WTC11 (cell line): ENCODE data around the gene MARK3. TPM values are rescaled to one million over a fixed set of nuclear protein-coding genes. Genes with fewer than 3 reads are reported as not detected.

Experiments
- ATAC-seq: fragments of 200-7000 bp; cut with Tn5 transposase; 2 replicates; pipeline ENCODE4 v1.10.0; 2021; ENCODE audit warnings: mild to moderate bottlenecking, moderate library complexity
- CTCF ChIA-PET: fragments of 300-600 bp; sonication (Branson Sonifier 250); formaldehyde crosslinking; loops from one replicate; lab custom pipeline; 2021; ENCODE audit warnings: antibody characterized with exemption; lab: Charles Lee
- POLR2A ChIA-PET: fragments of 350-600 bp; sonication (Branson Sonifier 250); formaldehyde crosslinking; loops from one replicate; lab custom pipeline; 2021; ENCODE audit warnings: antibody characterized with exemption; lab: Charles Lee
- DNase-seq: peaks from one replicate; pipeline ENCODE4 v3.0.0; 2021; ENCODE audit warnings: low spot score
- H3K27ac Mint-ChIP-seq: 2 replicates; pipeline ENCODE4 v1.8.0; 2021; ENCODE audit warnings: mixed read lengths
- H3K27me3 Mint-ChIP-seq: 2 replicates; pipeline ENCODE4 v1.8.0; 2021; ENCODE audit warnings: low read depth, mild to moderate bottlenecking, moderate library complexity, mixed read lengths
- H3K36me3 Mint-ChIP-seq: 2 replicates; pipeline ENCODE4 v1.8.0; 2021; ENCODE audit warnings: mixed read lengths
- H3K4me1 Mint-ChIP-seq: 2 replicates; pipeline ENCODE4 v1.8.0; 2022; ENCODE audit warnings: mixed read lengths
- H3K4me3 Mint-ChIP-seq: 2 replicates; pipeline ENCODE4 v1.8.0; 2021; ENCODE audit warnings: mild to moderate bottlenecking, moderate library complexity, mixed read lengths
- H3K9me3 Mint-ChIP-seq: 2 replicates; pipeline ENCODE4 v1.8.0; 2021; ENCODE audit warnings: mixed read lengths
- ARID4B ChIP-seq: sonication (generic); formaldehyde crosslinking; IDR thresholded peaks from 2 replicates; pipeline ENCODE4 v1.8.0; 2023; ENCODE audit warnings: missing genetic modification reagents, mild to moderate bottlenecking, borderline replicate concordance
- CTCF ChIP-seq: fragments of 200-600 bp; IDR thresholded peaks from 2 replicates; pipeline ENCODE4 v1.8.0; 2022; ENCODE audit warnings: antibody characterized with exemption
- E2F4 ChIP-seq: sonication (generic); formaldehyde crosslinking; IDR thresholded peaks from 2 replicates; pipeline ENCODE4 v1.8.1; 2022; ENCODE audit warnings: low read depth, mild to moderate bottlenecking, moderate library complexity, missing genetic modification reagents, borderline replicate concordance
- GRHL2 ChIP-seq: fragments of 250-450 bp; sonication (Bioruptor Pico); IDR thresholded peaks from 2 replicates; pipeline ENCODE4 v1.8.0; 2022; ENCODE audit warnings: mild to moderate bottlenecking, moderate library complexity; ENCODE audit not compliant: insufficient replicate concordance, severe bottlenecking
- GTF2I ChIP-seq: fragments of 250-450 bp; sonication (Bioruptor Pico); conservative IDR thresholded peaks from 2 replicates; pipeline ENCODE4 v1.4.0; 2021; ENCODE audit warnings: mild to moderate bottlenecking
- IRF1 ChIP-seq: sonication (generic); formaldehyde crosslinking; IDR thresholded peaks from 2 replicates; pipeline ENCODE4 v1.8.0; 2023; ENCODE audit warnings: missing genetic modification reagents
- JAZF1 ChIP-seq: fragments of 250-450 bp; sonication (Bioruptor Pico); IDR thresholded peaks from 2 replicates; pipeline ENCODE4 v1.9.0; 2021; ENCODE audit warnings: moderate library complexity, mild to moderate bottlenecking, inconsistent platforms
- KAT7 ChIP-seq: sonication (generic); formaldehyde crosslinking; IDR thresholded peaks from 2 replicates; pipeline ENCODE4 v1.8.1; 2023; ENCODE audit warnings: missing genetic modification reagents, mild to moderate bottlenecking, borderline replicate concordance
- MLX ChIP-seq: sonication (generic); formaldehyde crosslinking; IDR thresholded peaks from 2 replicates; pipeline ENCODE4 v1.8.1; 2023; ENCODE audit warnings: mild to moderate bottlenecking, missing genetic modification reagents, moderate library complexity
- NFYB ChIP-seq: sonication (generic); formaldehyde crosslinking; conservative IDR thresholded peaks from 2 replicates; pipeline ENCODE4 v1.8.0; 2022; ENCODE audit warnings: low read depth, missing genetic modification reagents
- SMAD3 ChIP-seq: sonication (generic); formaldehyde crosslinking; IDR thresholded peaks from 2 replicates; pipeline ENCODE4 v1.8.0; 2022; ENCODE audit warnings: missing genetic modification reagents, mild to moderate bottlenecking, borderline replicate concordance
- SMAD4 ChIP-seq: sonication (generic); formaldehyde crosslinking; IDR thresholded peaks from 2 replicates; pipeline ENCODE4 v1.8.0; 2022; ENCODE audit warnings: mild to moderate bottlenecking, missing genetic modification reagents
- TCF7 ChIP-seq: sonication (generic); formaldehyde crosslinking; IDR thresholded peaks from 2 replicates; pipeline ENCODE4 v1.8.0; 2022; ENCODE audit warnings: mild to moderate bottlenecking, low read depth, missing genetic modification reagents, moderate library complexity
- TEAD1 ChIP-seq: sonication (generic); formaldehyde crosslinking; IDR thresholded peaks from 2 replicates; pipeline ENCODE4 v1.8.0; 2022; ENCODE audit warnings: mild to moderate bottlenecking, missing genetic modification reagents
- ZMAT4 ChIP-seq: fragments of 250-450 bp; sonication (Bioruptor Pico); IDR thresholded peaks from 2 replicates; pipeline ENCODE4 v1.9.0; 2021; ENCODE audit warnings: mild to moderate bottlenecking
- ZNF317 ChIP-seq: sonication (generic); formaldehyde crosslinking; IDR thresholded peaks from 2 replicates; pipeline ENCODE4 v1.8.1; 2023; ENCODE audit warnings: low read depth, mild to moderate bottlenecking, moderate library complexity, missing genetic modification reagents, borderline replicate concordance
- ZNF416 ChIP-seq: fragments of 250-450 bp; sonication (Bioruptor Pico); IDR thresholded peaks from 2 replicates; pipeline ENCODE4 v1.9.0; 2021; ENCODE audit warnings: mild to moderate bottlenecking, inconsistent platforms
- ZNF423 ChIP-seq: fragments of 250-450 bp; sonication (Bioruptor Pico); IDR thresholded peaks from 2 replicates; pipeline ENCODE4 v2.1.2; 2022; ENCODE audit warnings: mild to moderate bottlenecking, moderate library complexity
- ZNF532 ChIP-seq: fragments of 250-450 bp; sonication (Bioruptor Pico); IDR thresholded peaks from 2 replicates; pipeline ENCODE4 v1.9.0; 2021; ENCODE audit warnings: mild to moderate bottlenecking, borderline replicate concordance
- total RNA-seq: library from RNA; stranded (reverse); gene quantifications from 3 replicates; pipeline ENCODE4 v1.2.3, GENCODE V29; 2021

Gene MARK3
- total RNA-seq, 1 experiment from 2014 or later = 93.7 TPM

GRCh38 chr14:103362780-103363179 is 22.4 kb upstream of the MARK3 start:
- H3K4me1 Mint-ChIP-seq = no peaks in the 10 kb centered on the region
- no peak for ATAC-seq
- DNase-seq = no peak
- H3K27me3 Mint-ChIP-seq = peaks cover 5% of the 10 kb centered on the region
- ChIA-PET POLR2A (interaction anchor here (0.7 kb wide), 1 partner anchor 21 kb away, joined by 3 read pairs; no protein-coding TSS in a partner anchor), CTCF (no interaction called here)
- peaks cover 18% of the 10 kb centered on the region for H3K36me3 Mint-ChIP-seq
- peaks cover 34% of the 10 kb centered on the region for H3K9me3 Mint-ChIP-seq
- no peak overlapping the region for H3K4me3 Mint-ChIP-seq
- TF ChIP-seq ZNF317 (CRISPR knock-in tag) (peak; percentile 100), TEAD1 (no peak)
- H3K27ac Mint-ChIP-seq = no peak overlapping the region

GRCh38 chr14:103366741-103367140 is 18.5 kb upstream of the MARK3 start:
- H3K9me3 Mint-ChIP-seq = peaks cover 31% of the 10 kb centered on the region
- DNase-seq (no peak), ATAC-seq (no peak)
- peaks cover 5% of the 10 kb centered on the region for H3K27me3 Mint-ChIP-seq
- no peak overlapping the region for H3K27ac Mint-ChIP-seq
- ChIA-PET POLR2A (no interaction called here), CTCF (no interaction called here)
- H3K4me3 Mint-ChIP-seq = no peak overlapping the region
- peaks cover 16% of the 10 kb centered on the region for H3K36me3 Mint-ChIP-seq
- TF ChIP-seq MLX (CRISPR knock-in tag) (no peak), SMAD3 (no peak), ZNF317 (CRISPR knock-in tag) (no peak), ZNF416 (CRISPR knock-in tag) (no peak), IRF1 (CRISPR knock-in tag) (no peak), E2F4 (no peak), SMAD4 (CRISPR knock-in tag) (no peak), JAZF1 (CRISPR knock-in tag) (no peak), CTCF (no peak), GTF2I (CRISPR knock-in tag) (no peak), ZNF532 (CRISPR knock-in tag) (no peak), ZNF423 (CRISPR knock-in tag) (no peak), KAT7 (CRISPR knock-in tag) (no peak), NFYB (CRISPR knock-in tag) (no peak), ARID4B (no peak), TCF7 (CRISPR knock-in tag) (no peak), ZMAT4 (CRISPR knock-in tag) (no peak), GRHL2 (no peak)
- TF ChIP-seq, all 79 proteins: peak for 0
- peaks cover under 1% of the 10 kb centered on the region; the same call in 1 of the 2 replicates for H3K4me1 Mint-ChIP-seq
